22Rv1 (cell line): ENCODE measurements around the gene ZNF750.

Source experiments
- H3K27ac ChIP-seq: fragments of 450-650 bp; 2 replicates; pipeline ENCODE4 v1.5.1; 2017
- CTCF ChIP-seq: fragments of 450-650 bp; IDR thresholded peaks from 2 replicates; pipeline ENCODE4 v1.5.1; 2017; ENCODE audit warnings: mild to moderate bottlenecking
- ZFX ChIP-seq: fragments of 450-650 bp; IDR thresholded peaks from 2 replicates; pipeline ENCODE4 v1.6.1; 2017; ENCODE audit warnings: antibody characterized with exemption, borderline replicate concordance

Gene ZNF750

GRCh38 chr17:82780971-82781893 lies 58.6 kb downstream of the ZNF750 start:
- TF ChIP-seq ZFX (no peak), CTCF (no peak)
- no peak overlapping the region for H3K27ac ChIP-seq

GRCh38 chr17:82780195-82780594 lies 59.6 kb downstream of the ZNF750 start:
- TF ChIP-seq ZFX (no peak), CTCF (no peak)
- H3K27ac ChIP-seq = no peak overlapping the region

GRCh38 chr17:82779541-82779940 lies 60.3 kb downstream of the ZNF750 start:
- H3K27ac ChIP-seq = no peak overlapping the region
- TF ChIP-seq CTCF (no peak), ZFX (no peak)
